ENCODE results near the gene VAC14.

Gene VAC14

DNA sequence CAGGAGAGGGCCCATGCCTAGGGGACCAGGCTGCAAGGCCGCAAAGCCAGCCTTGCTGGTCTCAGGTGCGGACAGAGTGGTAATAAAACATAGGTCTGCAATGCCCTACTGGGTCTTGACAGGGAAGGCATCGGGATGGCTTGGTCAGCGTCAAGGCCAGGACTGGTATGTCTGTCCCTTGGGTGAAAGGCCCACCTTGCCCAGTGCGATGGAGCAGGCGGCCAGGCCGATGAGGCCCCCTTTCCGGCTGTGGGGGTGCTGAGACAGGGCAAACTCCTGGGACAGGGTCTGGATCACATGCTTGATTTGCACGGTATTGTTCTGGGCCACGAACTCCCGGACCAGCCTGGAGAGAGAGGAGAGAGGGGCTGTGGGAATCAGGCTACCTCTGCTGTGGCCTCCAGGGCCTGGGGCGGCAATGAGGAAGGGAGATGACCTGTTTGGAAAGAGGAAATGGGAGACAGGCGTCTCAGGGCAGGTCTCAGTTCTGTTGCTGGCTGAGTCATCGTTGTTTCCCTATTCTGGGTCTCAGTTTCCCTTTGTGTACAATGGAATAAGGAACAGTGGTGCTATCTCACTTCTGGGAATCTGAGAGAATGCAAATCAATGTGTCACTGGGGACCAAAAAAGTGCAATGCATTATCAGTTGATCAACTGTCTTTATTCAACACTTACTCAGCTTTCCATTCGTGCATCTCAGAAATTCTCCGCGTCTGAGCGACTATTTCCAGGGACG, 14.8 kb downstream of the VAC14 start:
- in situ Hi-C loops (cut with MboI; ENCODE audit: low sequenced_read_pairs): no loop called here

DNA sequence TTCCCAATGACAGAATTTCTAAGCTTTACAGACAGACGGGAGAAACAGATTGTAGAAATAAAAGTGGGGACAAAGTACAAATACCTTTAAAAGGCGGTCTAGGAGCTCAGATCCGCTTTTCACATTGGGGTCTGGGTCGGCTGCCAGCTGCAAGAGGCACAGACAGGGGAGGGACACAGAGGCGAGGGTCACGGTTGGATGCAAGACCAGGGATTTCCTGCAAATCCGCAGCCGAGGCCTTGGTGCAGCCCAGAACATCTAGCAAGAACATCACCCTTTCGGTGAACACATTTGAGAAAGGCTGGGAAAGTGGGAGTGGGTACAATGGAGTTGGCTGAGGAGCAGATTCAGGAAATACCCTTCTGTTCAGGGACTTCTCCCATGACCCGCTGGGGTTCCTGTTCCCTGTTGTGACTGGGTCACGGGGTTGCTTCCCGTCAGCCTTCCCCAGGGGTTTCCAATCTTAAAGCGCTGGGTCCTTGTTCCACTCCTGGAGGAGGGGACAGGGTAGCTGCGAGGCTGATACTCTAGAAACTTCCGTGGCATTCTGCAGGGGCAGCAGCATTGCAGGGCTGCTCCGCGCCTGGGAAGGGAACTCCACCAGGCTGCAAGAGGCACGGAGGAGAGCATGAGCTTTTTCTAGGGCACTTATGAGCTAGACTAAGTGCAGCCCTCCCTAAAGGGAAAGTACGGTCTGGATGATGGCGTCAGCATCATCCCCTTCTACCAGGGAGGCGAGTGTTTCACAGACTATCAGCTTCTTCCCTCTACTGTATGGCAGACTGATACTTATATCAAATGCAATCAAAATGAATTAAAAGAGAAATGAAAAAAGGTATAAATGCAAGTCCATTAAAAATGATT, 16.0 kb downstream of the VAC14 start:
- in situ Hi-C loops (cut with MboI; ENCODE audit: low sequenced_read_pairs): no loop called here

DNA sequence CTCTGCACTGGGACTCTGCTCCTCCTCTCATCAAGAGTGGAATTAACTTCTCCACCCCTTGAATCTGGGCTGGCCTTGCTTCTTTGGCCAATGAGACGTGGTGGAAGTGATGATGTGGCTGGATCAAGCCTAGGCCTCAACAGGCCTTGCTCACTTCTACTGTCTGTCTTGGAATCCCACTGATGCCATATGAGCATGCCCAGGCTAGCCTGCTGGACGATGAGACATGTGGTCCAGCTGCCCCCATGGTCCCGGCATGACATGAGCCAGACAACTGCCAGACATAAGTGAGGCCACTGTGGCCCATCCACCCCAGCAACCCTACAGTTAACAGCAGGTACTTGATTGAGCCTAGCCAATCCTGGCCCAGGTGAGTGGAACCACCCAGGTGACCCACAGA, 18.7 kb downstream of the VAC14 start:
- in situ Hi-C loops (cut with MboI; ENCODE audit: low sequenced_read_pairs): no loop called here

DNA sequence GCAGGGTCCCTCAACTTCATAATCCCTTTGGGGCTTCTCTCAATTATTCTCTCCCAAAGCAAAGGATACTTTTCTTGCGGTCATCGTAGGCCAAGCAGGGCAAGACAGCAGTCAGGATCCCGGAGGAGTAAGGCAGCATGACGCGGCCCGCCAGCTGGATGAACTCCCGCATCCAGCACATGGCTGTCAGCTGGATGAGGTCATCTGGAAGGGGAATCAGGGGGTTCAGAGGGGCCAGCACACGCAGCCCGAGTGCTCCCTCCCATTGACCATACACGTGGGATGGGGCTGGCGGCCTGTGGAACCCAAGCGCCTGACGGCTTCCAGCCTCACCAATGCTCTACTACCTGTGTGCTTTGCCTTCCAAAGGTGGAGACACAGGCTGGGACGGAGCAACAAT, 19.2 kb downstream of the VAC14 start:
- in situ Hi-C loops (cut with MboI; ENCODE audit: low sequenced_read_pairs): no loop called here

DNA sequence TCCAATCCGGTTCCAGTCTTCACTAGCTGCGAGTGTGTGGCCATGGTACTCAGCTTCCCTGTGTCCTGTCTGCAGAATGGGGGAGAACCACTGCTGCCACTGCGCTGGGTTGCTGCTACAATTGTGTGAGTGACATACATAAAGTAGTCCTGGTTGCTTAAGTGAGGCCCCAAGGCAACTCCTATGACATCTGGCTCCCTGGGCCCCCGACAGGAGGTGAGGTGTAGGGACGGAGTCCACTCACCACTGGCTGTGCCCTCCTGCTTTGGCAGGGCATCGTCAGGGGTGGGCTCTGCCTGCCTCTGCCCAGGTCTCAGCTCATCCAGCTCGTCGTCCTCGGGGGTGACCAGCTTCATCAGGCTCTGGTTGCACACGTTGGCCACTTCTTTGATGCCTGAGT, 20.4 kb downstream of the VAC14 start:
- in situ Hi-C loops (cut with MboI; ENCODE audit: low sequenced_read_pairs): no loop called here

DNA sequence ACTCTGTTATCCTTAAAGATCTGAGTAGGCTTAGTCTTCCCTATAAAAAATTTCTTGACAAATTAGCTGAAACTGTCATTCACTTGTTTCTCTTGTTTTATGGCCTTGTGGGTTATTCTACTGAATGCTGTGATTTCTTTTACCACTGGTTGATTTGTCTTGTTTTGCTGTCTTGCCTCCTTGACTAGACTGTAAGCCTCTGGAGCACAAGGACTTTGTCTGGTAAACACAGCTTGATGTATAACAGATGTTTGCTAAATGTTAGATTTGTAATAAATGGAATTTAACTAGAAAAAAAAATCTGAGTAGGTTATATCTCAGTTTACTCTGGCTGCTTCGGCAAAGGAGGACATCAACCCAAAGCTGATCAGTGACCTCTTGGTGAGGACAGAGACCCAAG, 21.6 kb downstream of the VAC14 start:
- in situ Hi-C loops (cut with MboI; ENCODE audit: low sequenced_read_pairs): no loop called here

DNA sequence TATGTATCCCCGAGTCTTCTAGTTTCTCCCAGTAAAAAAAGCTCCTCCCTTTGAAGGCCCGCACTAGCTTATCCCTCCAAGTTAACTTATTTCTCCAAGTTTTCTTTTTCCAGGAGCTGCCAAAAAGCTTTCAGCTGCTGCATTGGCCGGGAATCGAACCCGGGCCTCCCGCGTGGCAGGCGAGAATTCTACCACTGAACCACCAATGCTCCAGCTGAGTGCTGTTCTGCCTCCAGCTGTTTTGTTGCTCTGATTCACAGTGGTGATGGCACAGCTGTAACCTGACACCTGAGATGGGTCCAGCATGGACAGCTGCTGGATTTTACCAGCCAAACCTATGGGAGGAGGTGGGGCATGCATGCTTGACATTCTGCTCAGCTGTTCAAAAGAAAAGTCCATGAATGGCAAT, 22.1 kb downstream of the VAC14 start:
- in situ Hi-C loops (cut with MboI; ENCODE audit: low sequenced_read_pairs): no loop called here

DNA sequence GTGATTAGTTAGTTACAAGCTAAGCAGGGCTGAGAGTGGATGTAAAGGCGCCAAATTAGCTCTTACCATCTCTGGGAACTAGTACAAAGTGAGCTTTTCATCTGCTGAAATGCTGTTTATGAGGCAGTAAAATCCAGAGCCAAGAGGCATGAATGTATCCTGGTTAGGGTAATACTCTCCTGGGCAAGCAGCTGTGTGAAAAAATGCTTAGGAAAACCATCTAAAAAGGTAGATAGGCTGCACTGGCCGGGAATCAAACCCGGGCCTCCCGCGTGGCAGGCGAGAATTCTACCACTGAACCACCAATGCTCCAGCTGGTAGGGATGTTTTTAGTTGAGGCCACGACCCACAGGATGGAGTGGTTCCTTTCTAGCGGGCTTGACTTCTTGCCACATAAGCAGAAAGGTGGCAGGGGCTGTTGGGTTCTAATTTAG, 23.0 kb downstream of the VAC14 start:
- in situ Hi-C loops (cut with MboI; ENCODE audit: low sequenced_read_pairs): no loop called here

DNA sequence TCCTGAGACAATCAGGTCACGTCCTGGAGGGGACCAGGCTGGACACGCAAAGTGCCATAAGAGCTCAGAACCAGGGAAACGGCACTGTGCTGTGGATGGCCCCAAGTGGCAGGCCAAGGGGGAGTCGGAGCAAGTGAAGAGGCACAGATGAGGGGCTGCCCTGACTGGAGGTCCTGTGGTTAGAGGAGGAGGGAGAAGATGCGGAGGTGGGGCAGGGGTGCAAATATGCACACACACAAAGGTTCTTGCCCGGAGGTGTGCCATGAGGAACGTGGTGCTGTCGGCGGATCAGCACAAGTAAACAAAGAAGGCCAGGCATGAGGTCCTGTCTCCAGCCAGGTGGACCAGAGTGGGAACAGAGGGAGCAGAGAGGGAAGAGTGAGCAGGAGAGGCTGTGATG, 23.5 kb downstream of the VAC14 start:
- in situ Hi-C loops (cut with MboI; ENCODE audit: low sequenced_read_pairs): no loop called here

DNA sequence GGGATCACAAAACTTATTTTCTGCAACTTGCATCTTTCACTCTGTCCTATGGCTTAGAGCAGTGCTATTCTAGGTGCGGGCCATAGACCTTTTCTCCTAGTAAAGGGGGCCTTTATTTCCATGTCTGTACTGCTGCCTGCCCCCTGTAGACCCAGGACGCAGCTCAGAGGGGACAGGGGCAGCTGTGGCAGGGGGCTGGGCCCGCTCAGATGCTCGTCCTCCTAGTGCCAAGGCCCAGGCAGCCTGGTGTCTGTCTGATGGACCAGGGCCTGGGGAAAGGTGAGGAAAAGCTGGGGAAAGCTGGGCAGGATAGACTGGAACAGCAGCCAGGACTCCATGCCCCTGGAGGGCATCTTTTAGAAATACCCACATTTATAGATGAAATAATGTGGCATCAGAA, 25.6 kb downstream of the VAC14 start:
- in situ Hi-C loops (cut with MboI; ENCODE audit: low sequenced_read_pairs): no loop called here

DNA sequence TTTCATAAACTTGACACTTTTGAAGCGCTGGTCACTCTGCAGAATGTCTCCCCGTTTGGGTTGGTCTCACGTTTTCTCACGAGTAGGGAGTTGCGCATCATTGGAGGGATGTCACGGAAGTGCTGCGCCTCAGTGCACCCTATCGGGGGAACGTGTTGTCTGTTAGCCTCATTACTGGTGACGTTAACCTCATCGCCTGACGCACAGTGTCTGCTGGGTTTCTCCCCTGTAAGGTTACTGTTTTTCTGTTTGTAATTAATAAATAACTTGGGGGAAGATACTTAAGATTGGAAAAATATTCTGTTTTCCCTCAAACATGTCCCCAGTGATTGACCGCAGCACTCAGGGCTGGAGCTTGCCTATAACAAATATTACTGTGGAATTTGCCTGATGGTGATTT, 26.7 kb downstream of the VAC14 start:
- in situ Hi-C loops (cut with MboI; ENCODE audit: low sequenced_read_pairs): no loop called here

DNA sequence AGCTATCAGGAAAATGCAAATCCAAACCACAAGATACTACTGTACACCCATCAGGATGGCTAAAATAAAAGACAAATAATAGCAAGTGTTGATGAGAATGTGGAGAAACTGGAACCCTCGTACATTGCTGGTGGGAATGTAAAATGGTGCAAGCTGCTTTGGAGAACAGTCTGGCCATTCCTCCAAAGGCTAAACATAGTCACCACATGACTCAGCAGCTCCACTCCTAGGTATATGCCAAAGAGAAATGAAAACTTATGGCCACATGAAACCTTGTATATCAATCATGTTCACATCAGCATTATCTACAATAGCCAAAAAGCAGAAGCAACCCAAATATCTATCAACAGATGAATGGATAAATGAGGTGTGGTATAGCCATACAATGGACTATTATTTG, 28.5 kb downstream of the VAC14 start:
- in situ Hi-C loops (cut with MboI; ENCODE audit: low sequenced_read_pairs): no loop called here

DNA sequence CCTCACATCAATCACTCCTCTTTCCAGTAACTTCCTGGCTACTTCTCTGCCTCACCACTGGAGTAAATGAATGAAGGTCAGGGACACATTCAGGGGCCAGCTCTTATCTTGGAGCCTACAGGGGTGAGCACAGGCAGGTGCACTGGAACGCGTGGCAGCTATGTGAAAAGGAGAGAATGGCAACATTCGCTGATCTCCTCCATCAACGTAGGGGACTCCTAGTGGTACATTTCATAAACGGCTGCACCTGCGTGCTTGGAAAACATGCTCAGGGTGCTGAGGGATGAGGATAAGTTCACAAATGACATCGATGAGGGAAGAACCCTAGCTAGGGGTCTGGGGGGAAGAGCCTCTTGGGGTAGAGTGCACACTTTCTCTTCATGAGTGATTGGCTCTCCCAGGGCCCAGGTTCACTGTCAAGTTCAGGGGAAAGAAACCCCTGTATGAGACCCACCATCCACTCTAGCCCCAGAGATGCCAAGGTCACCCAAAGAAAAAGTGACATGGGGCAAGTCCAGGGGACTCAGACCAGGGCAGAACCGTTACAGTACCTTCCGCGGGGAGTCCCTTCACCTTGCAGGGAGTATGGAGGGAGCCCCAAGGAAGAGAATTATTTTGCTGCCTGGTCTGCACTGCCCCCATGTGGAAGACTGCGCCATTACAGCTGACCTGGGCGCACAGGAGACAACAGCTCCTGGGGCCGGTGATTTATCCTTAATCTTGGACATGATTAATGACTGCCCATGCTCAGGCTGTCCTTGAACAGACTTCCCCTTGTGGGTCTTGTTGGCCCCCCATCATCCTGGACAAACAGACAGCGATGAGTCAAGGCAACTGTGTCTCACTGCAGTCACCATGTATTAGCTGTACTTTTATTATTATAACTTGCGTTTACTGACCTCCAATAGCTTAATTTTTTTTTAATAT, 30.1 kb downstream of the VAC14 start:
- in situ Hi-C loops (cut with MboI; ENCODE audit: low sequenced_read_pairs): no loop called here

DNA sequence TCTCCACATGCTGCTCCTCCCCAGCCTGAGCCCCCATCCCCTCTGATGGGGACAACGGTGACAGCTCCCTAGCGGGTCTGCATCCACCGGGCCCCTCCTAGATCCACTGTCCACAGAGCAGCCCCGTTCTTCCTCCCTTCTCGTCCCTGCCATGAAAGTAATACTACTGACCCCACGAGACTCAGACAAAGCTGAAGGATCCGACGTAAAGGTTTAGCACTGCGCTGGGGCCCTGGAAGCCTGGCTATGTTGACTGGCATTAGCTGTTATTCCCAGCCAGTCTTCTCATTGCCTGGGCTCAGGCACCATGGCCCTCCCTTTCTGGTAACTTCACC, 30.7 kb downstream of the VAC14 start:
- in situ Hi-C loops (cut with MboI; ENCODE audit: low sequenced_read_pairs): no loop called here

DNA sequence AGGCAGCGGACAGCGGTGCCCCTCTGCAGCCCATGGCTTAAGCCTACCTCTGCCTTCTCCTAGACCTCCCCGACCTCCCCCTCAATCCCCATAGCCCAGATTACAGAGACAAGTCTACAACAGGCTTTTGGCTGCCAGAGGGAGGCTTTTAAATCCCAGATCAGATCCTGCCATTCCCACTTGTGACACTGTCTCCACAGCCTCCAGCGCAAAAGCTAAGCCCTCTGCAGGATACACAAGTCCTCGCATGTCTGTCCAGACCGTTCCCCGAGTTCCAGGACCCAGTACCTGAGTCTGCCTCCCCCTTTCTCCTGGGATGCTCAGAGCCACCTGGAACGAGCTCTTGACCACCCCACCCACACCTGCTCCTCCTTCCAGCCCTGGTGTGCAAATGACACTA, 31.2 kb downstream of the VAC14 start:
- in situ Hi-C loops (cut with MboI; ENCODE audit: low sequenced_read_pairs): no loop called here

DNA sequence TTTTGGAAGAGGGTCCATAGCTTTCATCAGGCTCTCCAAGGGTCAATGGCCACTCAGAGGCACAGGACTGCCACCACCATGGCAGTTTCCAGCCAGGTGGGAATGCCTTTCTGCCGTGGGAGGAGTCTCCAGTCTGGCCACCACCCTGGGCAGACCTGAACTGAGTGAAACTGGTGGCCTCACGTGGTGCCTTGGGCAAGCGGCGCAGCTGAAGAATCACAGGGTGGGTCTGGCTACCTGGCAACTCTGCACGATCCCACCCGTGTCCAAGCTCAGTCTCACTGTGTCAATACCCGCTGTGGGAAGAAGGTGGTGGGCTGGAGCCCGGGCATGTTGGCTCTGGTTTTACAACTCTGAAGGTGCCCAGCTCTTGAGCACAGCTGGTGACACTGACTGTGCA, 31.8 kb downstream of the VAC14 start:
- in situ Hi-C loops (cut with MboI; ENCODE audit: low sequenced_read_pairs): no loop called here

DNA sequence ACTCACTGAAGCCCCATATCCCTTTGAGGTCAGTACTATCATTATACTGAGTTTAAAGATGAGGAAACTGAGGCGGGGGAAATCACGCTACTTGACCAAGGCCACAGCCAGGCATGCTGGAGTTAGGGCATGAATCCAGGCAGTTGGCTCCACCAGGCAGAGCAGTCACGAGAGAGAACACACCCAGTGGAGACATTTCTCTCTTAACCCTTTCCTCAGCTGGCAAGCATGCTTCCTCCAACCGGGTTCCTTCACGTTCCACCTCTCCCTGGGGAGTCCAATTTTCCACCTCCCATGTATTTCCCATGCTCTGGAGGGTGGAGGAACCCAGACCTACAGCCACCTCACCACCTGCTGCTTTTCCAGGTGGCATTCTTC, 32.8 kb downstream of the VAC14 start:
- in situ Hi-C loops (cut with MboI; ENCODE audit: low sequenced_read_pairs): no loop called here

DNA sequence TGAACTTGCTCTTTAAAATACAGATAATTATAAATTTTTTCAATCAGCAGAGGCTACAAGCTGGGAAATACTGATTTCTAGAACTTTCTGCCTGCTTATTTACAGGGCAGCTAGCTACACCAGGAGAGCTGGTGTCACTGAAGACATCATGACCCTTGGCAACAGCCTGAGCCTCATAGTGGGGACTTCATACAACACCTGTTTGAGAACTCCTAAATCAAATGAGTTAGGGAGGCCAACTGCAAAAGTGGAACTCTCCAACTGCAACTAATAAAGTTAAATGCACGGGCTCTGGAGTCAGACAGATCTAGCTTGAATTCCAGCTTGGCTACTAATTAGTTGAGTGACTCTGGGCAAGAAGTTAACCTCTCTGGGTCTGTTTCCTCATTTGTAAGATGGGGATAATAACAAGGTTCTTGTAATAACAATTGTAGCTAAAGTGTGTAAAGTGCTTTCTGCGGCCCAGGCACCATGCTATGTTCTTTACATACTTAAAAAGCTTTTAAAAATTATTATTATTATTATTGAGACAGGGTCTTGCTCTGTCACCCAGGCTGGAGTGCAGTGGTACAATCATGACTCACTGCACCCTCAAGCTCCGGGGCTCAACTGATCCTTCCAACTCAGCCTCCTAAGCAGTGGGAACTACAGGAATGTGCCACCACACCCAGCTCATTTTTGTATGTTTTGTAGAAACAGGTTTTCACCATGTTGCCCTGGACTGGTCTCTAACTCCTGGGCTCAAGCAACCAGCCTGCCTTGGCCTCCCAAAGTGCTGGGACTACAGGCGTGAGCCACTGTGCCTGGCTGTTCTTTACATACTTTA, 33.4 kb downstream of the VAC14 start:
- in situ Hi-C loops (cut with MboI; ENCODE audit: low sequenced_read_pairs): no loop called here

DNA sequence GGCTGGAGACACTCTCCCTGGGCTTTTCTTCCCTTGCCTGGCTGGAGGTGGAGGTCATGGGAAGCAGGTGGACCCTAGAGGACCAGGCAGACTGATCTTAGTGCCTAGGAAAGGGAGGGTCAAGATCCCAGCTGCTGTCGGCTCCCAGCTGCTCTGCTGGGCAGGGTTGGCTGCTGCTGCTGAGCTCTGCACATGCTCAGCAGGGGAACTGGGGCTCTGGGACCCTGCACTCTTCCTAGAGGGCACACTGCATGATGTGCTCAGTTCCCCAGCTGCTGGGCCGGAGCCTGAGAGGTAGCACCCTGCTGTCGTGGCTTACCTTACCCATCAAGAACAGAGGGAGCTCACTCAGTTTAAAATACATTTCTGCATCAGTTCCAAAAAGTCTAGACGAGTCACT, 34.3 kb downstream of the VAC14 start:
- in situ Hi-C loops (cut with MboI; ENCODE audit: low sequenced_read_pairs): no loop called here

DNA sequence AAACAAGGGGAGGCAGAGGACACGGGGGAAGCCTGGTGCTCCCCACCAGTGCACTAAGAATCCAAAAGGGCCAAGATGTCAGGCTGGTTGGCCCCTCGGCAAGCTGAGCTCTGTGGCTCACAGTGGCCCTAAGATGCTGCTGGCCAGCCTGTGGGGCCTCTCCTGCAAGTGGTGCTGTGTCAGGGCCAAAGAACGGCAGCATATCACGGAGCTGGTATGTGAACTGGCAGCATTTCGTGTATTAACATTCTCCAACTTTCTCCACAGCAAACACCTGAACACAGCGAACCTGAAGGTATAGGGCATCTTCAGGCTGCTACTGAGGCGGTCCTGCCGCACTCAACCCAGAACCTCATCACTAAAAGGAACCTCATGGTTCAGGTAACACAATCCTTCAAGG, 34.8 kb downstream of the VAC14 start:
- in situ Hi-C loops (cut with MboI; ENCODE audit: low sequenced_read_pairs): no loop called here

DNA sequence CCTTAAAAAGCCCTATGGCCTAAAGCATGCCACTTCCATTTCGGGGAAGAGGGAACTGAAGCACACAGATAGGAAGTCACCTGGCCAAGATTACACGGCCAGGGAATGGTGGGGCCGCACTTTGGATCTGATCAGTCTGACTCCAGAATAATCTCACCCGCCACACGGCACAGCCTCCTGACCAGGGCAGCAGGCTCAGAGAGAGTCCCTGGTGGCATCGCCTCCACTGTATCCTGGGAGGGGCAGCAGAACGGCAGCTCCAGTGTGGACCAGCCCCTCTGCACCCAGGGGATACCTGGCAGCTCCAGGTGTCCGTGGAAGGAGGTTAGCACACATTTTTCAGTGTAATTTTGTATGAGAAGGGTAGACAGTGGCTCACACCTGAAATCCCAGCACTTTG, 35.5 kb downstream of the VAC14 start:
- in situ Hi-C loops (cut with MboI; ENCODE audit: low sequenced_read_pairs): no loop called here
